K562 (cell line): ENCODE measurements around the gene ASPG. TPM values are rescaled to one million over a fixed set of nuclear protein-coding genes. Genes with fewer than 3 reads are reported as not detected.

Source experiments
- ATAC-seq: fragments of 200-7000 bp; cut with Tn5 transposase; 3 replicates; pipeline ENCODE4 v1.9.1; 2020; ENCODE audit warnings: moderate library complexity
- BruUV-seq: library from RNA; stranded (reverse); fragments of 400-500 nt; replicated peaks from 2 replicates; lab custom pipeline; 2021; lab: Mats Ljungman, UMichigan
- CTCF ChIA-PET: fragments of 300-600 bp; formaldehyde crosslinking; extraction: SDS; loops from one replicate; lab custom pipeline; 2021; ENCODE audit warnings: low intra/inter-chr PET ratio; lab: Yijun Ruan, JAX
- POLR2A ChIA-PET: fragments of 300-600, 350-650 bp; sonication (Branson Sonifier 250); formaldehyde crosslinking; extraction: SDS; loops from one replicate; lab custom pipeline; 2021; ENCODE audit warnings: antibody characterized with exemption, inconsistent platforms; lab: Yijun Ruan, JAX
- DNase-seq, 4 experiments: peaks; one replicate each; pipeline versions ENCODE4 v3.0.0 to v3.0.0-alpha.2; 2011 to 2018; ENCODE audit warnings: low spot score in 3 of 4, mixed read lengths in 3 of 4; ENCODE audit errors: extremely low read depth in 1 of 4
- FAIRE-seq: peaks from 2 replicates; lab custom pipeline; 2011; peaks lifted over from hg19 to GRCh38; lab: Jason Lieb, UNC
- H2AFZ ChIP-seq: 2 replicates; pipeline ENCODE4 v1.6.0; 2011; ENCODE audit warnings: low read depth, low read length, control low read depth, inconsistent platforms
- H3K27ac ChIP-seq: fragments of 200-600 bp; 3 replicates; pipeline ENCODE4 v1.8.0; 2011; ENCODE audit warnings: low read depth, mild to moderate bottlenecking, control low read depth, inconsistent platforms, low read length, moderate library complexity, mixed read lengths; ENCODE audit errors: extremely low read depth
- H3K27me3 ChIP-seq, 2 experiments: fragments of 300-600 bp in 1 of 2; 2 replicates in 1 of 2; 3 replicates in 1 of 2; pipeline versions ENCODE4 v1.6.0 to v1.8.0; 2011; ENCODE audit warnings: inconsistent platforms in 2 of 2, low read length in 2 of 2, mild to moderate bottlenecking in 1 of 2, mixed read lengths in 1 of 2, moderate library complexity in 1 of 2; ENCODE audit not compliant: control insufficient read depth in 2 of 2, insufficient read depth in 2 of 2
- H3K36me3 ChIP-seq: fragments of 300-600 bp; 3 replicates; pipeline ENCODE4 v1.8.0; 2011; ENCODE audit warnings: mild to moderate bottlenecking, low read length, inconsistent platforms; ENCODE audit not compliant: control insufficient read depth, insufficient read depth
- H3K4me1 ChIP-seq, 2 experiments: fragments of 200-600 bp in 1 of 2; replicated peaks in 1 of 2; 2 replicates in 1 of 2; 3 replicates in 1 of 2; pipeline versions ENCODE4 v1.5.1 to v1.8.0; 2011; ENCODE audit warnings: inconsistent platforms in 2 of 2, low read length in 2 of 2, mild to moderate bottlenecking in 1 of 2, mixed read lengths in 1 of 2, moderate library complexity in 1 of 2; ENCODE audit not compliant: control insufficient read depth in 2 of 2, insufficient read depth in 2 of 2
- H3K4me2 ChIP-seq: 2 replicates; pipeline ENCODE4 v1.6.1; 2011; ENCODE audit warnings: low read length, control low read depth, inconsistent platforms, mixed read lengths; ENCODE audit not compliant: insufficient read depth
- H3K4me3 ChIP-seq: fragments of 200-600 bp; sonication (generic), shearing (Covaris generic); 2 replicates; pipeline ENCODE4 v1.5.1; 2016; ENCODE audit warnings: control low read depth, inconsistent platforms
- H3K79me2 ChIP-seq: fragments of 200-600 bp; 3 replicates; pipeline ENCODE4 v1.8.0; 2011; ENCODE audit warnings: low read length, inconsistent platforms; ENCODE audit not compliant: control insufficient read depth, insufficient read depth
- H3K9ac ChIP-seq, 2 experiments: 2 replicates each; pipeline versions ENCODE4 v1.6.0 to v1.6.1; 2011; ENCODE audit warnings: low read depth in 2 of 2, low read length in 2 of 2, control low read depth in 1 of 2, inconsistent platforms in 1 of 2, mild to moderate bottlenecking in 1 of 2, mixed read lengths in 1 of 2; ENCODE audit not compliant: insufficient read depth in 1 of 2
- H3K9me1 ChIP-seq: one replicate; pipeline ENCODE4 v1.6.0; 2011; ENCODE audit warnings: inconsistent platforms, mild to moderate bottlenecking, low read length, moderate library complexity; ENCODE audit not compliant: control insufficient read depth, insufficient read depth
- H3K9me3 ChIP-seq: replicated peaks from 2 replicates; pipeline ENCODE4 v1.5.1; 2011; ENCODE audit warnings: low read depth, low read length, inconsistent platforms; ENCODE audit not compliant: control insufficient read depth, insufficient read depth
- H4K20me1 ChIP-seq: replicated peaks from 2 replicates; pipeline ENCODE4 v1.6.1; 2011; ENCODE audit warnings: low read length, inconsistent platforms, mixed read lengths; ENCODE audit not compliant: control insufficient read depth, insufficient read depth
- CBX2 ChIP-seq: fragments of 200-600 bp; sonication (generic); IDR thresholded peaks from one replicate; pipeline ENCODE4 v1.6.1; 2012; ENCODE audit warnings: mild to moderate bottlenecking, low read length, inconsistent platforms; ENCODE audit not compliant: insufficient read depth, poor library complexity, severe bottlenecking
- CEBPB ChIP-seq: fragments of 450-650 bp; IDR thresholded peaks from 2 replicates; pipeline ENCODE4 v1.6.1; 2016; ENCODE audit warnings: missing genetic modification characterization, missing compliant biosample characterization
- GTF2A2 ChIP-seq: IDR thresholded peaks from 2 replicates; pipeline ENCODE4 v1.6.1; 2016; ENCODE audit warnings: mild to moderate bottlenecking, missing genetic modification characterization, missing compliant biosample characterization
- RBM22 ChIP-seq: fragments of 200-400 bp; formaldehyde crosslinking; IDR thresholded peaks from 2 replicates; pipeline ENCODE4 v1.6.1; 2018; ENCODE audit warnings: low read length, low read depth; ENCODE audit not compliant: poor library complexity, severe bottlenecking
- RFX1 ChIP-seq: fragments of 450-650 bp; IDR thresholded peaks from 2 replicates; pipeline ENCODE4 v1.6.1; 2016; ENCODE audit warnings: mild to moderate bottlenecking, moderate library complexity
- SNRNP70 ChIP-seq: fragments of 200-400 bp; formaldehyde crosslinking; optimal IDR thresholded peaks from 2 replicates; pipeline ENCODE3; 2017; ENCODE audit warnings: low read depth, low read length
- ZNF146 ChIP-seq: IDR thresholded peaks from one replicate; pipeline ENCODE4 v1.6.1; 2018; ENCODE audit warnings: missing compliant biosample characterization; ENCODE audit not compliant: unreplicated experiment
- ZNF785 ChIP-seq: fragments of 250-450 bp; sonication (Bioruptor Pico); IDR thresholded peaks from 2 replicates; pipeline ENCODE4 v1.4.0; 2020; ENCODE audit warnings: mild to moderate bottlenecking
- WGBS: fragments of 100-300 bp; shearing (Covaris generic); methylation state at CpG from one replicate; pipeline ENCODE4 v1.1.6; 2016; ENCODE audit warnings: low coverage, mixed read lengths; ENCODE audit not compliant: insufficient coverage; ENCODE audit errors: missing lambda C conversion rate; 5-methylcytosine and 5-hydroxymethylcytosine counted together
- in situ Hi-C: fragments of 300-500 bp; cut with MboI; formaldehyde crosslinking; loops from 4 replicates; pipeline ENCODE4 v1.15.0; 2018; ENCODE audit warnings: inconsistent platforms, mixed read lengths
- intact Hi-C: fragments of 100-400 bp; cut with micrococcal nuclease; formaldehyde crosslinking; loops from 2 replicates; pipeline ENCODE4 v1.14.2; 2022
- polyA plus RNA-seq, 8 experiments: library from polyadenylated mRNA; depleted of rRNA in 4 of 8; stranded (reverse) in 5 of 8; unstranded in 3 of 8; fragments of >200 nt; fragmentation: Nextera tagmentation in 2 of 8; fragmentation: Illumina TruSeq in 1 of 8; extraction: Ambion mirVana in 2 of 8; extraction: Trizol in 1 of 8; gene quantifications; 2 replicates each; pipeline versions ENCODE4 v1.2.1 to v1.2.3, GENCODE V29; 2011 to 2014; ENCODE audit warnings: inconsistent platforms in 1 of 8, missing spikeins in 1 of 8
- total RNA-seq, 7 experiments: library from RNA; depleted of rRNA in 6 of 7; stranded (reverse); fragments of >200 nt in 6 of 7; fragmentation: Illumina TruSeq in 2 of 7; extraction: Trizol in 2 of 7; gene quantifications; 2 replicates each; pipeline versions ENCODE4 v1.2.1 to v1.2.3, GENCODE V29; 2011 to 2021; ENCODE audit warnings: low replicate concordance in 1 of 7

The ASPG gene
- total and polyA plus RNA-seq, 9 of the 15 experiments (the other 6 are each of a cell fraction or from before 2014, with no cell fraction given): 0.18 TPM; not detected in 8

GRCh38 chr14:104049576-104050240 is 35.8 kb upstream of the ASPG start (continued):
- TF ChIP-seq RFX1 (no peak), SNRNP70 (no peak), RBM22 (no peak), ZNF785 (no peak), CBX2 (no peak)

GRCh38 chr14:104051092-104051813 is 34.2 kb upstream of the ASPG start:
- no peak for ATAC-seq

More at GRCh38 chr14:104051092-104051813, 34.2 kb upstream of the ASPG start:
- no TSS peak for BruUV-seq
- Histone ChIP-seq H3K4me2 (no peak overlapping the region), H3K9me1 (no peaks in the 10 kb centered on the region), H3K4me1 (no peaks in the 10 kb centered on the region), H3K27ac (no peak overlapping the region), H3K9me3 (no peaks in the 10 kb centered on the region), H3K9ac (no peak overlapping the region), H3K79me2 (no peaks in the 10 kb centered on the region), H3K27me3 (peaks cover 0 to 20% of the 10 kb centered on the region in 2 experiments; a peak in 1 of 5 replicates), H2AFZ (no peak overlapping the region), H3K4me3 (no peak overlapping the region), H3K36me3 (no peaks in the 10 kb centered on the region)
- ChIA-PET CTCF (no interaction called here), POLR2A (no interaction called here)
- in situ Hi-C loops: no loop called here
- intact Hi-C loops: no loop called here
- FAIRE-seq (no peak), DNase-seq (no peak)
- 0% methylated on average over 5 of the region's 5 CpGs for WGBS
- TF ChIP-seq GTF2A2: no peak
- peak; percentile 49 for TF ChIP-seq CEBPB
- TF ChIP-seq ZNF146: peak; percentile 56
- TF ChIP-seq, all 486 proteins: peak for 2
- no peaks in the 10 kb centered on the region for H4K20me1 ChIP-seq
